ENCODE results near the gene CAMK2G.
A peak's percentile ranks its signal among the peaks of the same experiment; 100 is the strongest.

The CAMK2G gene

GRCh38 chr10:73909540-73910115 is 35.3 kb upstream of the CAMK2G start:
- no peak for DNase-seq
- Histone ChIP-seq H3K9me3 (ENCODE audit: control extremely low read depth in 1 of 5, control insufficient read depth in 4 of 5, insufficient read depth in 2 of 5, low read depth in 1 of 5, low read length in 4 of 5) (no peaks in the 10 kb centered on the region), H3K27ac (ENCODE audit: insufficient read depth in 1 of 2, low read depth in 1 of 2, low read length in 2 of 2, poor library complexity in 1 of 2, severe bottlenecking in 2 of 2) (peak overlapping the region; percentile 21 to 46), H3K4me3 (ENCODE audit: control insufficient read depth in 1 of 7, extremely low read depth in 1 of 7, insufficient read depth in 4 of 7, low read depth in 2 of 7, low read length in 6 of 7) (peak overlapping the region in 4 of 7 experiments; percentile 20 to 76 (median 40)), H3K4me1 (ENCODE audit: control extremely low read depth in 1 of 4, control insufficient read depth in 4 of 4, insufficient read depth in 4 of 4, low read length in 3 of 4) (peaks cover 30 to 64% (median 53%) of the 10 kb centered on the region in 4 experiments), H3K27me3 (replicated peaks in 2 of 5; ENCODE audit: control insufficient read depth in 4 of 5, insufficient read depth in 5 of 5, low read length in 4 of 5) (no peaks in the 10 kb centered on the region), H3K36me3 (ENCODE audit: control insufficient read depth in 4 of 4, insufficient read depth in 4 of 4, low read length in 3 of 4) (peaks cover 0 to 22% (median 10%) of the 10 kb centered on the region in 4 experiments)
- ChIA-PET POLR2A (interaction anchor here (0.6 kb wide), 1 partner anchor 47 kb away, joined by 3 read pairs; no protein-coding TSS in a partner anchor), CTCF (interaction anchor here (0.8 to 1.8 kb wide), 3 partner anchors 10 to 31 kb away, joined by 3 to 8 read pairs (median 6); no protein-coding TSS in a partner anchor)
- 74% methylated on average over 3 of the region's 4 CpGs for WGBS (ENCODE audit: insufficient coverage)

GRCh38 chr10:73908853-73909539 is 34.6 kb upstream of the CAMK2G start:
- ChIA-PET CTCF (interaction anchor here (0.7 to 1.3 kb wide), 3 partner anchors 22 to 48 kb away, joined by 3 to 6 read pairs (median 4); no protein-coding TSS in a partner anchor), POLR2A (interaction anchor here (0.6 kb wide), 1 partner anchor 48 kb away, joined by 3 read pairs; no protein-coding TSS in a partner anchor)
- Histone ChIP-seq H3K9me3 (ENCODE audit: control extremely low read depth in 1 of 5, control insufficient read depth in 4 of 5, insufficient read depth in 2 of 5, low read depth in 1 of 5, low read length in 4 of 5) (no peaks in the 10 kb centered on the region), H3K4me1 (ENCODE audit: control extremely low read depth in 1 of 4, control insufficient read depth in 4 of 4, insufficient read depth in 4 of 4, low read length in 3 of 4) (peaks cover 30 to 64% (median 53%) of the 10 kb centered on the region in 4 experiments), H3K27me3 (replicated peaks in 2 of 5; ENCODE audit: control insufficient read depth in 4 of 5, insufficient read depth in 5 of 5, low read length in 4 of 5) (no peaks in the 10 kb centered on the region), H3K4me3 (ENCODE audit: control insufficient read depth in 1 of 7, extremely low read depth in 1 of 7, insufficient read depth in 4 of 7, low read depth in 2 of 7, low read length in 6 of 7) (peak overlapping the region in 5 of 7 experiments; percentile 0 to 76 (median 22)), H3K27ac (ENCODE audit: insufficient read depth in 1 of 2, low read depth in 1 of 2, low read length in 2 of 2, poor library complexity in 1 of 2, severe bottlenecking in 2 of 2) (peak overlapping the region; percentile 21 to 46), H3K36me3 (ENCODE audit: control insufficient read depth in 4 of 4, insufficient read depth in 4 of 4, low read length in 3 of 4) (peaks cover 0 to 16% (median 5%) of the 10 kb centered on the region in 4 experiments)
- DNase-seq, result peak; percentile 79 to 94 (median 91)
- 0% methylated on average over 5 of the region's 10 CpGs for WGBS (ENCODE audit: insufficient coverage)

- peak in 2 of 3 donors; percentile 78 to 82 for DNase-seq
- peaks cover 0 to 6% (median 2%) of the 10 kb centered on the region in 4 experiments for H3K36me3 ChIP-seq (ENCODE audit: control insufficient read depth in 4 of 4, insufficient read depth in 4 of 4, low read length in 3 of 4)
- ChIA-PET POLR2A (no interaction called here), CTCF (interaction anchor here (1.3 to 2.4 kb wide), 2 partner anchors 9 to 49 kb away, joined by 4 to 6 read pairs; no protein-coding TSS in a partner anchor)
- peak overlapping the region in 1 of 2 experiments; percentile 66 for H3K27ac ChIP-seq (ENCODE audit: insufficient read depth in 1 of 2, low read depth in 1 of 2, low read length in 2 of 2, poor library complexity in 1 of 2, severe bottlenecking in 2 of 2)
- H3K4me3 ChIP-seq (ENCODE audit: control insufficient read depth in 1 of 7, extremely low read depth in 1 of 7, insufficient read depth in 4 of 7, low read depth in 2 of 7, low read length in 6 of 7), result peak overlapping the region in 4 of 7 experiments; percentile 34 to 58 (median 46)
- no peaks in the 10 kb centered on the region for H3K9me3 ChIP-seq (ENCODE audit: control extremely low read depth in 1 of 5, control insufficient read depth in 4 of 5, insufficient read depth in 2 of 5, low read depth in 1 of 5, low read length in 4 of 5)
- H3K4me1 ChIP-seq (ENCODE audit: control extremely low read depth in 1 of 4, control insufficient read depth in 4 of 4, insufficient read depth in 4 of 4, low read length in 3 of 4), result peaks cover 30 to 64% (median 53%) of the 10 kb centered on the region in 4 experiments
- no peaks in the 10 kb centered on the region for H3K27me3 ChIP-seq (replicated peaks in 2 of 5; ENCODE audit: control insufficient read depth in 4 of 5, insufficient read depth in 5 of 5, low read length in 4 of 5)
- WGBS (ENCODE audit: insufficient coverage), result 17% methylated on average over 3 of the region's 6 CpGs
Measured at GRCh38 chr10:73907841-73908517, 33.6 kb upstream of the CAMK2G start.

- ChIA-PET CTCF (interaction anchor here (0.6 to 2.4 kb wide), 11 partner anchors 8 to 173 kb away, joined by 3 to 7 read pairs (median 4); no protein-coding TSS in a partner anchor), POLR2A (interaction anchor here (1.6 kb wide), 1 partner anchor 26 kb away, joined by 5 read pairs; no protein-coding TSS in a partner anchor)
- whole genome bisulfite sequencing (ENCODE audit: insufficient coverage), result 92% methylated on average over 4 of the region's 8 CpGs
- Histone ChIP-seq H3K27me3 (replicated peaks in 2 of 5; ENCODE audit: control insufficient read depth in 4 of 5, insufficient read depth in 5 of 5, low read length in 4 of 5) (no peaks in the 10 kb centered on the region), H3K4me3 (ENCODE audit: control insufficient read depth in 1 of 7, extremely low read depth in 1 of 7, insufficient read depth in 4 of 7, low read depth in 2 of 7, low read length in 6 of 7) (no peak overlapping the region), H3K4me1 (ENCODE audit: control extremely low read depth in 1 of 4, control insufficient read depth in 4 of 4, insufficient read depth in 4 of 4, low read length in 3 of 4) (peaks cover 35 to 68% (median 50%) of the 10 kb centered on the region in 4 experiments), H3K36me3 (ENCODE audit: control insufficient read depth in 4 of 4, insufficient read depth in 4 of 4, low read length in 3 of 4) (no peaks in the 10 kb centered on the region), H3K27ac (ENCODE audit: insufficient read depth in 1 of 2, low read depth in 1 of 2, low read length in 2 of 2, poor library complexity in 1 of 2, severe bottlenecking in 2 of 2) (no peak overlapping the region), H3K9me3 (ENCODE audit: control extremely low read depth in 1 of 5, control insufficient read depth in 4 of 5, insufficient read depth in 2 of 5, low read depth in 1 of 5, low read length in 4 of 5) (no peaks in the 10 kb centered on the region)
- peak; percentile 66 to 84 (median 80) for DNase-seq
Measured at GRCh38 chr10:73906524-73907447, 32.4 kb upstream of the CAMK2G start.

- H3K27me3 ChIP-seq (replicated peaks in 2 of 5; ENCODE audit: control insufficient read depth in 4 of 5, insufficient read depth in 5 of 5, low read length in 4 of 5), result no peaks in the 10 kb centered on the region
- peaks cover 34 to 69% (median 39%) of the 10 kb centered on the region in 4 experiments for H3K4me1 ChIP-seq (ENCODE audit: control extremely low read depth in 1 of 4, control insufficient read depth in 4 of 4, insufficient read depth in 4 of 4, low read length in 3 of 4)
- no peak for DNase-seq
- ChIA-PET CTCF (interaction anchor here (0.9 to 2.0 kb wide), 5 partner anchors 17 to 174 kb away, joined by 3 to 7 read pairs (median 4); no protein-coding TSS in a partner anchor), POLR2A (interaction anchor here (0.7 to 1.6 kb wide), 2 partner anchors 27 to 30 kb away, joined by 4 to 5 read pairs; no protein-coding TSS in a partner anchor)
- H3K36me3 ChIP-seq (ENCODE audit: control insufficient read depth in 4 of 4, insufficient read depth in 4 of 4, low read length in 3 of 4), result no peaks in the 10 kb centered on the region
- 100% methylated on average over 3 of the region's 4 CpGs for WGBS (ENCODE audit: insufficient coverage)
- no peak overlapping the region for H3K4me3 ChIP-seq (ENCODE audit: control insufficient read depth in 1 of 7, extremely low read depth in 1 of 7, insufficient read depth in 4 of 7, low read depth in 2 of 7, low read length in 6 of 7)
- no peaks in the 10 kb centered on the region for H3K9me3 ChIP-seq (ENCODE audit: control extremely low read depth in 1 of 5, control insufficient read depth in 4 of 5, insufficient read depth in 2 of 5, low read depth in 1 of 5, low read length in 4 of 5)
- no peak overlapping the region for H3K27ac ChIP-seq (ENCODE audit: insufficient read depth in 1 of 2, low read depth in 1 of 2, low read length in 2 of 2, poor library complexity in 1 of 2, severe bottlenecking in 2 of 2)
Measured at GRCh38 chr10:73905256-73906020, 31.1 kb upstream of the CAMK2G start.

Measured in common myeloid progenitor, CD34-positive (primary cell).